SIG-M5 (cell line): Measurements from ENCODE around the gene ELAVL1.
"Not testable (repeated sequence)": the region's sequence is repeated elsewhere in the genome, so short reads cannot be mapped to it uniquely, and the experiment has no call there.

ENCODE experiments used
- DNase-seq: peaks from one replicate; lab custom pipeline; 2025; lab: John Stamatoyannopoulos, UW

The ELAVL1 gene

DNA sequence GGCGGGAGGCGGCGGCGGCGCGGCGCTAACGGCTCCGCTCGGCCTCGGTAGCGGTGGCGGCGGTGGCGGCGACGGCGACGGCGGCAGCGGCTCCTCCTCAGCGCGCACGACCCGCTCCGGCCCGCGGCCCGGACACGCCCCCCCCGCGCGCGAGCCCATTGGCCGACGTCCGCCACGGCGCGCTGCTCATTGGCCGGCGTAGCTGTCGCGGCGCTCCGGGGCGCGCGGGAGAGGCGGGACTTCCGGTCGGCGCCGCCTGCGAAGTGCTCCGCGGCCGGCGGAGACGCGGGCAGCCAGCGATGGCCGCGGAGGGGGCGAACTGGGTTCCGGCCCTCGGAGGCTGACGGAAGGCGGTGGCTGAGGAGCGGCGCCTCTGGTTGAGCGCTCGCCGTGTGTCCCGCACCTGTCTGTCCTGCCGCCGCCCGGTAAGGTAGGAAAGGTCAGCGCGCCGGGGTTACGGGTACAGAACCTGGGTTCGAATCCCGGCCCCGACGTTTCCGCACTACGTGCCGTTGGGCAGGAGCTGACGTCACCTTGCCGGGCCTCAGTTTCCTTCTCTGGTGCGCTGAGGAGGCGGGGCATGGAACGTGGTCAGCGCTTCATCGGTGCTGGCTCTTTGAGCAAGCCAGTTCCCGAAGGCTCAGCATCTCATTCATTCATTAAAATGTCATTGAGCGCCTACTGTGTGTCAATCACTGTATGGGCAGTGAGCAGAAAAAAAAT is at the start of gene ELAVL1:
Gene ELAVL1 (minus strand): TSS at position 108 of the 723 bp plus-strand sequence. CDS start 13,826 bp downstream, outside the sequence.
- no peak for DNase-seq

DNA sequence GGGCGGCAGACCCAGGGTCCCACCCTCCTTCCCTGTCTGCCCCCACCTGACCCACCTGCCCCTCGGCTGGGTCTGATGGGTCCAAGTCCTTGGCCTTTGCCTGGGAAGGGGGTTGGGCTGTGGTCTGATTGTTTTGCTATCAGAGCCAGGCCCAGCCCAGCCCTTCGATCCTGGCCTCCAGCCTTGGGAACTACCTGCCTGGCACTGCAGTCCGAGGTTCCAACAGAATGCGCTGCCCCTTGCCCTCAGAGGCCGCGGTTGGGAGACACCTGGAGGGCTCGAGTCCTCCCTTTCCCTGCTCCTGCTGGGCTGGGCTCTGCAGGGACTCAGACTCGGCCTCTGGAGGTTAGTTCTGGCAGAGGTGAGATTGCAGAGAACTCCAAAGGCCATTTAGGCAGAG is 48.7 kb upstream of the ELAVL1 start:
- no peak for DNase-seq

DNA sequence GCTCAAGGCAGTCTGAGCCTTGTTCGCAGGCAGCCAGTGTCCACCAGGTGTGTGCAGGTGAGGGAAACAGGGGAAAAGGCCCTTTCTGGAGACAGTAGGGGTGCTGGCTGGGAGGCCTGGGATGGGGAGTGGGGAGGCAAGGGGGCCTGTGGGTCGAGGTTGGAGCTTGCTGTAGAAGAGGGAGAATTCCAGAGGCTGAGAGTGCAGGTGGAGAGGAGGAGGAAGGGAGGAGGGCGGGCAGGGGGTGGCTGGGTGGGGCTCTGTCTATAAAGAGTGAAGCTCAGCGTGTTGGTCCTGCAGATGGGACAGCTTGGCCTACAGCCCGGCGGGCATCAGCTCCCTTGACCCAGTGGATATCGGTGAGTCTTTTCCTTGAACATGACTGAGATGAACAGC is 47.0 kb upstream of the ELAVL1 start, which contains the start of gene CCL25:
Gene CCL25 (plus strand): TSS at position 297 of the 396 bp plus-strand sequence. CDS start 290 bp downstream, outside the sequence.
- DNase-seq, result no peak

DNA sequence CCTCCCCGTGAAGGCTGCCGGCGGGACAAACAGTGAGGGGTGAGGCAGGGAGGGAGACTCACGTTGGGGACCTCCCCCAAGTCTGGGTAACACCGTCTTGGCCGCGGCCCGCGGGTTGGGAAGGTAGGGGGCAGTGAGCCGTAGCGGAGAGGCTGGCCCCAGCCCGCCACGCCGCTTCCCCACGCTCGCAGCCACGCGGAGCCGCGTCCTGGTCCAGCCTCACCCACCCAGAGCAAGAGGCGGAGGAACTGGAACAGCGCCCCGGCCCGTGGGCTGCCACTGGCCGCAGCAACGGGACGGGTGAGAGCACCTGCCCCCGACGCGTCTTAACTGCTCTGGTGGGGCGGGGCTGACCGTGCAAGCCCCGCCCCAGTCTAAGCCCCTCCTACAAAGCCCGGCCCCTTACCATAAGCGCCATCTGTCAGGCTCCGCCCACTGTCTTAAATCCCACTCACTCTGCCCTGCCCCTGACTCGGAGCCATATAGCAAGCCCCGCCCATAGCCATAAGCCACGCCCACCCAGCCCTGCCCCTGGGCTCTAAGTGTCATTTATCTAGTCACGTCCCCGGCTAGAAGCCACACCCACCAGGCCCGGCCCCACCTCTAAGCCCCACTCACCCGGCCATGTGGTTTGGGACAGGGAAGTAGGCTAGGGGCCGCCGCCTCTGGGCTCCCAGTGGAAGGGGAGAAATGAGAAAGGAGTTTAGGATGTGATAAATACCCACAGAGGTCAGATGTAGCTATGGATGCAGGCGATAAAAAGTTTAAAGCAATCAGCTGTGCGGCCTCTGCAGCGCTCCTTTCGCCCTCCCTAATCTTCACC is 45.0 kb upstream of the ELAVL1 start:
- DNase-seq, result peak; percentile 79

DNA sequence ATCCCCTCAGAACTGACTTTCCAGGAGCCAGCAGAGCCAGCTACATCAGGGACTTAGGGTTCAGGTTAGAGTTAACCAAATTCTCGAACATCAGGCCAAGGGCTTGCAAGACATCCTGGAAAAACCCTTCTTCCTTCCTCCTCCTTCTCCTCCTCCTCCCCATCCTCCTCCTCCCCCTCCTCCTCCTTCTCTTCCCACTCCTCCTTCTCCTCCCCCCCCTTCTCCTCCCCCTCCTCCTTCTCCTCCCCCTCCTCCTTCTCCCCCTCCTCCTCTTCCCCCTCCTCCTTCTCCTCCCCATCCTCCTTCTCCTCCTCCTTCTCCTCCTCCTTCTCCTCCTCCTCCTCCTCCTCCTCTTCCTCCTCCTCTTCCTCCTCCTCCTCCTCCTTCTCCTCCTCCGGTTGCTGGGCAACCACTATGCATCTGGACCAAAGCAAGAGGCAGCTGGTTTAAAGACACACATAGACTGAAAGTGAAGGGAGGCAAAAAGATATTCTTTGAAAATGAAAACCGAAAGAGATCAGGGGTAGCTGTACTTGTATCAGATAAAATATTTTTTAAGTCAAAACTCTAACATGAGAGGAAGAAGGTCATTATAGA is 41.2 kb upstream of the ELAVL1 start:
- DNase-seq, result no peak

DNA sequence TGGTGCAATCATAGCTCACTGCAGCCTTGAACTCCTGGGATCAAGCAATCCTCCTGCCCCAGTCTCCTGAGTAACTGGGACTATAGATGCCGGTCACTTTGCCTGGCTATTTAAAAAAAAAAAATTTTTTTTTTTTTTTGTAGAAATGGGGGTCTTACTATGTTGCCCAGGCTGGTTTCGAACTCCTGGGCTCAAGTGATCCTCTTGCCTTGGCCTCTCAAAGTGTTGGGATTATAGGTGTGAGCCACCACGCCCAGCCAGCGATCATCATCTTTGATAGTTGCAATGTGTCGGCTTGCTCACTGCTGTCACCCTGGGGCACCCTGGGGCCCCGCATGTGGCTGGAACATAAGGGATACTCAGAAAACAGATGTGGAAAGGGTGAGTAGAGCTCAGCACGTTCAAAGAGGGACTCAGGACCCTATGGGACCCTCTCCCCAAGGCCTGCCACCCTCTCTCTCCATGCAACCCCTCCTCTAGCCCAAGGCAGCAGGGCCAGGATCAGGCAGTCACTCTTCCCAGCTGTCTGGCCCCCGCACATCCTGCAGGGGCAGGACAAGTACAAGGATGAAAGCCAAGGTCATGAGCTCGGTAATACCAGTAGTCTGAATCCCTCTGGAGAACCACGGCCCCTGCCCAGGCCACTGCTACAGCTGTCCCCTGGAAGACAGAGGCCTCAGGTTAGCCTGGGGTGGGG is 40.6 kb upstream of the ELAVL1 start:
- no peak for DNase-seq

DNA sequence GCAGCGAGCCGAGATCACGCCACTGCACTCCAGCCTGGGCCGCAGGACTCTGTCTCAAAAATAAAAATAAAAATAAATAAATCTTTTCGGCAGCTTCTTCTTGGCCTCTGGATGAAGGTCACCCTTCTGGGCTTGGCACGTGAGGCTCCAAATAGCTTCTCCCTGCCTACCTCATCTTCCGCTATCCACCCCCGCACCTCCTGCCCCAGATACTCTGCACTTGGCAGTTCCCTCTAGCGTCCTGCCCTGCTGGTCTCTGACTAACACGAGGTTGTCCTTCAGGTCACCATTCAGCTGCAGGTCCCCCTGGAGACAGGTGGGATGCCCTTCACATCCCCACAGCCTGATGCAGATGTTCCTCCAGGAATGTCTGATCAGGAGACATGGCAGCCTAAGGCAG is 38.6 kb upstream of the ELAVL1 start:
- DNase-seq, result no peak

DNA sequence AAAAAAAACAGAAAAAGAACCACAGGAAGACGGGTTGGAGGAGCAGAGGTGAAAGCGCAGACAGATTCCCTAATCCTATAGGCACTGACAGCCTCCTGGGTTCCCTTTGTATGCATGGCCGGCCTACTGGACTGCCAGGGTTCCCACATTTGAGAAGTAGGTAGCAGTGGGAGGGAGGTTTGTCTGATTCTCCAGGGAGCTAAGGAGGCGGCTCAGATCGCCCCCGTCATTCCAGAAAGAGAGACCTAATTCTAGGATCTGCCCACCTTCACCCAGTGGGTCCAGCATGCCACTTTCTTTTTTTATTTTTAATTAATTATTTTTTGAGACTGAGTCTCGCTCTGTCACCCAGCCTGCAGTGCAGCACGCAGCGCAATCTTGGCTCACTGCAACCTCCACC is 37.5 kb upstream of the ELAVL1 start:
- no peak for DNase-seq

DNA sequence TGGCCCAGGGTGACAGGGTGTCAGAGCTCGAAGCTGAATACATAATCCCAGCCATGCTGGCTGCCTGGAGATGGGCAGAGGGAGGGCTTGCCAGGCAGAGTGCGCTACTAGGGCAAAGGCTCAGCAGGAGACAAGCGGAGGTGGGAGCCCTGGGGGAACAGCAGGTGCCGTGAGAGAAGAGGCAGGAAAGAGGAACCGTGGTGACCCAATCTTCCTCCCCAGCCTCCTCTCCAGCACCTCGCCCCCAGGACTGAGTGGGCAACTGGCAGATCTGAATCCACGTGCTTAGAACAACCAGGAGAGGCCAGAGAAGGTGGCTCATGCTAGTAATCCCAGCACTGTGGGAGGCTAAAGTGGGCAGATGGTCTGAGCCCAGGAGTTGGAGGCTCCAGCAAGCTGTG is 36.1 kb upstream of the ELAVL1 start:
- DNase-seq, result no peak

DNA sequence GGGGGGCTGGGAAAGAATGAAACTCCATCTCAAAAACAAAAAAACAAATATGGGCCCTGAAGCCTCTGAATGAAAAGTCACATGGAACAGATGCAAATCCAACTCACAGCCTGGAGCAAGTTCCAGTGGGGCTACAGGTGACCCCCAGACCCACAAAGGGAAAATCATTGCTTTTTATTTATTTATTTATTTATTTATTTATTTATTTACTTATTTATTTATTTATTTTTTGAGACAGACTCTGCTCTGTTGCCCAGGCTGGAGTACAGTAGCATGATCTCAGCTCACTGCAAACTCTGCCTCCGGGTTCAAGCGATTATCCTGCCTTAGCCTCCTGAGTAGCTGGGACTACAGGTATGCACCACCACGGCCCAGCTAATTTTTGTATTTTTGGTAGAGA is 33.8 kb upstream of the ELAVL1 start:
- DNase-seq, result no peak

DNA sequence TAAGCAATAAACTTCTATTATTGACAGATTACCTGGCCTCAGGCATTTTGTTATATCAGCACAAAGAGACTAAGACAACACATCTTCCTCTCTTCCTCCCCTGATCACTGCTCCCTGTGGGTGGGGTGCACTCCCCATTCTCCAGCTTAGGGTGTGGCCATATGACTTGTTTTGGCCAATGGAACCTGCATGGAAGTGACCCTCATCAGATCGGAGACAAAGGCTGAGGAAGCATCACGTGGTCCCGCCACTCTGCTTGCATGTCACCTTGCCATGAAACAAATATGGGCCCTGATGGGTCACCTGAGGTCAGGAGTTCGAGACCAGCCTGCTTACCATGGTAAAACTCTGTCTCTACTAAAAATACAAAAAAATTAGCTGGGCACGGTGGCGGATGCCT is 33.4 kb upstream of the ELAVL1 start:
- DNase-seq, result no peak

DNA sequence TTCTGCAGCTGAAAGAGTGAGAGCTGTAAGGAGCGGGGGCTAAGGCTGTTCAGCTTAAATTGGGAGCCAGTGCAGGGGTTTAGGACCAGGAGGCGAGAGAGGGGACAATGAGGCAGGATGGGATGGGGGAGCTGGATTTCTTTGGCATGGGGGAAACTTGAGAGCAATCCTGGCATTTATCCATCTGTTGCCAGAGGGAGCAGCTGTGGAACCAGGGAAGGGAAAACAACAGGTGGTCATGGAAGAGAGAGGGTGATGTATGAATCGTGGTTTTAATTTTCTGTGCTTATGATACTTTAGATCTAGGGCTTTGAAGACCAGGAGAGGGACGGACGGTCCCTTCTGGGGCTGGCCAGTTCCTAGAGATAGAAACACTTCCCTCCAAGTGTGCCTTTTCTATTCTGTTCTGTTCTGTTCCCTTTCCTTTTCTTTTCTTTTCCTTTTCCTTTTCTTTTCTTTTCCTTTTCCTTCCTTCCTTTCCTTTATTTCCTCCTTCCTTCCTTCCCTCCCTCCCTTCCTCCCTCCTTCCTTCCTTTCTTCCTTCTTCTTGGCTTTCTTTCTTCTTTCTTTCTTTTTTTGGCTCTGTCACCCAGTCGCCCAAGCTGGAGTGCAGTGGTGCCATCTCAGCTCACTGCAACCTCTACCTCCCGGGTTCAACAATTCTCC is 31.1 kb upstream of the ELAVL1 start:
- no peak for DNase-seq

DNA sequence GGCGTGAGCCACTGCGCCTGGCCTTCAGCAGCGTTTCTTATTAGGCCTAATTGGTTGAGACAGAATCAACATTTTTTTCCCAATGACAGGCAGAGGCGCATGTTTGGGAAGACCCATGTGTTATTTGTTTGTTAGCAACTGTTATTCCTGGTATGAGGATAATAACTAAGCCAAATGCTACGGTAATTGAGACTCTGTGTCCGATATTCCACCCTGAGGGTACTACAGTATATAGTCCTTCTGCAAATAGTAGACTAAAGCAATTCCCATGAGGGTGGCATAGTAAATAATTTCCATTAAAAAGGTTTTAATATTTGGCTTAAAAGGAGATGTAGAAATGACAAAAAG is 28.7 kb upstream of the ELAVL1 start:
- DNase-seq, result no peak

DNA sequence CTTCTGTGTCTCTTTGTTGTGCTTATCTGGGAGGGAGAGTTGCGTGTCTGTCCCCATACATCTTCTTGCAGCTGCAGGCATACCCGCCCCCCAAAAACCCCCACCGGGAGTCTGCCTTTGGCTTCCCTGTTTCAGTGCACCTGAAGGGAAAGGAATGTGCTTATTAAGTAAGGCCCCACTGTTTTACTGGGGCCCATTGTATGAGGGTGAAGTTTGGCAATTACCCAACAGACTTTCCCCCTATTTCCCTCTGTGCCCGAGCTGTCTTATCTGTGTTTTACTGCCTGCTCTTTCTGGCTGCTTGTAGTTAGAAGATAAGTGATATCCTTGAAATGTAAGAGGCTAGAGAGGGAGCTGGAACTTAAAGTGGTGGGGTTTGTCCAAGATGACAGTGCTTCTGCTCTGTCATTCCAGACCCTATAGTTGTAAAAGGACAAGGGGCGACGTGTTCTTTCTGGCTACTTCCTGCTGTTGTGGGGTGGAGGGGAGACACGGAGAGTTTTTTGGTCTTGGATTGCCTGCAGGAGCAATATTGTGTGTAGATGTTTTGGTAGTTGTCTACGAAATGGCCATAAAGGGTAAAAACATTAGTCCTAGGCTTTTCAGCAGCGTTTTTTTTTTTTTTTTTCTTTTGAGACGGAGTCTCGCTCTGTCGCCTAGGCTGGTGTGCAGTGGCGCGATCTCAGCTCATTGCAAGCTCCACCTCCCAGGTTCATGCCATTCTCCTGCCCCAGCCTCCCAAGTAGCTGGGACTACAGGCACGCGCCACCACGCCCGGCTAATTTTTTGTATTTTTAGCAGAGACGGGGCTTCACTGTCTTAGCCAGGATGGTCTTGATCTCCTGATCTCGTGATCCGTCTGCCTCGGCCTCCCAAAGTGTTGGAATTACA is 28.1 kb upstream of the ELAVL1 start:
- DNase-seq, result not testable (repeated sequence)

DNA sequence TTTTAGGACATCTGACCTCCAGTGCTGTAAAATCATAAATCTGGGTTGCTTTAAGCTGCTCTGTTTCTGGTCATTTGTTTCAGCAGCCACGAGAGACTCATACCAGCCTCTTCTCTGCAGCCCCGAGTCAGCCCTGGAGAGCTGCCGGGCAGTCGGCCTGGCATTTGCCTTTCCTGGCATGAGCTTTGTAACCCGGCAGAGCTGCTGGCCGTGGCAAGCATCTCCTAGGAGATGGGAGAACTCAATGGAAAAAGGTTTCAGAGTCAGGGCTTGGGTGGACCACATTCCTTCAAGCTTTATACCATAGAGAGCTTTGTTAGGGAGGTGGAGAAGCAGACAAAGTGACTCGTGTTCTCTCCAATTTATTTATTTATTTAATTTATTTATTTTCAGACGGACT is 25.5 kb upstream of the ELAVL1 start:
- no peak for DNase-seq

DNA sequence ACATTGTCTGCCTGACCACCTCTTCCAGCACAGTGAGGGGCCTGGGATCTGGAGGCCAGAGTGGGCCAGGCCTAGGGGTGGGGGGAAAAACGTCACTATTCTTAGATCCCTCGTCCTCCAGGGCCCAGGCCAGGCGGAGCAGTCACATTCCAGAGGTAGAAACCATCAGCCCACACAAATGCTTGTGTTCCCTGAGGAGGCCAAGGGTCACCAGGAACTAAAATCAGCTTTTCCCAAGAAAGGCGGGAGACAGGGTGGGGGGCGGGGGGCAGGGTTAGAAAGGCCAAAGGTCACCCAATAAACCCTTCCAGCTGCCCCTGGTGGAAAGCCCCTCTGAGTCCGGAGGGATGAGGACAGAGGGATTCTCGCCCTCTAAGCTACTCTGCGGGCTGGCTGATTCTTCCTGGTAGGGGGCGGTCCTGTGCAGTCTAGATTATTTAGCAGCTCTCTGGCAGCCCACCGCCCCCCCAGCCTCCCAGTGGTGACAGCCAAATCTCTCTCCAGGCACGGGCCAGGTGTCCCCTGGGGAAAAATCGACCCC is 23.6 kb upstream of the ELAVL1 start:
- DNase-seq, result no peak

DNA sequence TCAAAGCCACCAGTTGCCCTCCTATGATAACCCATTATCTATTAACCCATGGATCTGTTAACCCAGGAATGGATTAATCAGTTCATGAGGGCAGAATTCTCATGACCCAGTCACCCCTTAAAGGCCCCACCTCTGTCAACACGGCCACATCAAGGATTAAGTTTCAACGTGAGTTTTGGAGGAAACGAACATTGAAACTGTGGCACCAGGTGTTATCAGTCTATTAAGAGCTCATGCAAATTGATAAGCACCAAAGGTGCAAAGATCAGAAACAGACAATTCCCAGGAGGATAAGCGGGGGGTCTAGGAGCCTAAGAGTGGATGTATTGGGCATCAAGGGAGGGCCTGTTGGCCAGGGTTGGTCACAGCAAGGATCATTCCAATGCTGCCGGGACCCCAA is 19.9 kb upstream of the ELAVL1 start:
- no peak for DNase-seq

DNA sequence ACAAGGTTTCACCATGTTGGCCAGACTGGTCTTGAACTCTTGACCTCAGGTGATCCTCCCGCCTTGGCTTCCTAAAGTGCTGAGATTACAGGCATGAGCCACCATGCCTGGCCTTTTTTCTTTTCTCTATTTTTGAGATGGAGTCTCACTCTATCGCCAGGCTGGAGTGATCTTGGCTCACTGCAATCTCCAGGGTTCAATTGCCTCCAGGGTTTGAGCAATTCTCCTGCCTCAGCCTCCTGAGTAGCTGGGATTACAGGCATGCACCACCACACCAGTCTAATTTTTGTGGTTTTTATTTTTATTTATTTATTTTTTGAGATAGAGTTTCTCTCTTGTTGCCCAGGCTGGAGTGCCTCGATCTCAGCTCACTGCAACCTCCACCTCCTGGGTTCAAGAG is 18.8 kb upstream of the ELAVL1 start:
- DNase-seq, result not testable (repeated sequence)

DNA sequence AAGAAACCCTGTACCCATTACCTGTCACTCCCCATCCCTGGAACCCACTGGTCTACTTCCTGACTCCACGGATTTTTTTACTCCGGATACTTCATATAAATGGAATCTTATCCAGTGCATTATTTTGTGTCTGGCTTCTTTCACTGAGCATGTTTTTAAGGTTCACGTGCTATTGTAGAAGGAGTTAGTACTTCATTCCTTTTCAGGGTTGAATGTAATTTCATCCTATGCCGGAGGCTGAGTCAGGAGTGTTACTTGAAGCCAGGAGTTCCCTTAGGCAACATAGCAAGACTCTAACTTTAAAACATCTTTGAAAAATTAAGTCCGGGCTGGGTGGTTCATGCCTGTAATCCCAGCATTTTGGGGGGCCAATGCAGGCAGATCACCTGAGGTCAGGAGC is 17.9 kb upstream of the ELAVL1 start:
- no peak for DNase-seq

DNA sequence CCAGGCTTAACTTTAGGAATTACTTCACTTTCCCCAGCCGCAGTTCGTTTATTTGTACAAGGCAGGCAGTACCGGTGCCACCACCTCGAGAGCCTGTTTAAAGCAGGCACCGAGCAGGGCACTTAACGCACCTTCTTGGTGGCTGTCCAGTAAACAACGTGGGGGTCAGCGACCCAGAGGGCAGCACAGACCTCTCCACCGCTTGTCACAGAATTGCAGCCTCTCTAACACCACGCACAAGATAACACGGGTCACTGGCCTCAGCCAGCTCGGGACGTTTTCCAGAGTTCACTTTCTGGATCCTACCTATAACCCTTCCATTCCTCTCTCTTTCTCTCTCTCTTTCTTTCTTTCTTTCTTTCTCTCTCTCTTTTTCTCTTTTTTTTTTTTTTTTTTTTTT is 16.8 kb upstream of the ELAVL1 start:
- no peak for DNase-seq

DNA sequence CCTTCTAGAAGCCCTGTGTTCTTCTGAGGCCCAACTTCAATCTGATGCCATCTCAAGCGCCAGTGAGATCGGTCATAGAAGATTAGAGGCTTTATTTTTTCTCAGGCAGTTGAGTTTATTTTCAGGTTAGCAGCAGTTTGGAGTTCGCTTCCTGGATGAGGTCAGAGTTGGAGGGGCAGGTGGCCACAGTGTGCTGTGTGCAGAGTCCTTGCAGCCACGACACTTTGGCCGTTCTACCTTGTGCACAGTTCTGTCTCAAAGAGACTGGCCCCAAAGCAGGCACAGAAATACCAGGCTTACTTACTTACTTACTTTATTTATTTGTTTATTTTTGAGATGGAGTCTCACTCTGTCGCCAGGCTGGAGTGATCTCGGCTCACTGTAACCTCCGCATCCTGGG is 15.9 kb upstream of the ELAVL1 start:
- DNase-seq, result no peak
